Calu3 (cell line): ENCODE results near the gene HECW1. TPM values are rescaled to one million over a fixed set of nuclear protein-coding genes. Genes with fewer than 3 reads are reported as not detected.

Source experiments
- BruUV-seq: library from RNA; stranded (reverse); fragments of 400-500 nt; replicated peaks from 2 replicates; lab custom pipeline; 2021; lab: Mats Ljungman, UMichigan
- CTCF ChIA-PET: fragments of 300-600 bp; sonication (Branson Sonifier 250); formaldehyde crosslinking; loops from one replicate; lab custom pipeline; 2022; ENCODE audit warnings: antibody characterized with exemption; lab: Charles Lee
- DNase-seq: peaks from one replicate; pipeline ENCODE4 v3.0.0; 2022
- H3K27ac Mint-ChIP-seq: one replicate; pipeline ENCODE4 v1.8.0; 2022; ENCODE audit warnings: mixed read lengths; ENCODE audit not compliant: unreplicated experiment
- H3K27me3 Mint-ChIP-seq: one replicate; pipeline ENCODE4 v1.8.0; 2022; ENCODE audit warnings: mixed read lengths; ENCODE audit not compliant: unreplicated experiment
- H3K36me3 Mint-ChIP-seq: one replicate; pipeline ENCODE4 v1.8.0; 2022; ENCODE audit warnings: mild to moderate bottlenecking, moderate library complexity, mixed read lengths; ENCODE audit not compliant: insufficient read depth, unreplicated experiment
- H3K4me1 Mint-ChIP-seq: one replicate; pipeline ENCODE4 v1.8.0; 2022; ENCODE audit warnings: mild to moderate bottlenecking, low read depth, mixed read lengths; ENCODE audit not compliant: unreplicated experiment
- H3K4me3 Mint-ChIP-seq: one replicate; pipeline ENCODE4 v1.8.0; 2022; ENCODE audit warnings: mild to moderate bottlenecking, low read depth, moderate library complexity, mixed read lengths; ENCODE audit not compliant: unreplicated experiment
- H3K9me3 Mint-ChIP-seq: one replicate; pipeline ENCODE4 v1.8.0; 2022; ENCODE audit warnings: low read depth, mixed read lengths; ENCODE audit not compliant: unreplicated experiment
- intact Hi-C: fragments of 100-400 bp; cut with micrococcal nuclease; formaldehyde crosslinking; loops from one replicate; pipeline ENCODE4 v1.10.0; 2022; ENCODE audit not compliant: unreplicated experiment
- total RNA-seq: library from RNA; stranded (reverse); gene quantifications from 2 replicates; pipeline ENCODE4 v1.2.3, GENCODE V29; 2022
- TF ChIP-seq, protein P1 (sequence below): fragments of 200-600 bp; IDR thresholded peaks from one replicate; pipeline ENCODE4 v1.8.0; 2022; ENCODE audit warnings: antibody characterized with exemption; ENCODE audit not compliant: unreplicated experiment

The HECW1 gene
- total RNA-seq, 1 experiment from 2014 or later = 0.33 TPM

DNA sequence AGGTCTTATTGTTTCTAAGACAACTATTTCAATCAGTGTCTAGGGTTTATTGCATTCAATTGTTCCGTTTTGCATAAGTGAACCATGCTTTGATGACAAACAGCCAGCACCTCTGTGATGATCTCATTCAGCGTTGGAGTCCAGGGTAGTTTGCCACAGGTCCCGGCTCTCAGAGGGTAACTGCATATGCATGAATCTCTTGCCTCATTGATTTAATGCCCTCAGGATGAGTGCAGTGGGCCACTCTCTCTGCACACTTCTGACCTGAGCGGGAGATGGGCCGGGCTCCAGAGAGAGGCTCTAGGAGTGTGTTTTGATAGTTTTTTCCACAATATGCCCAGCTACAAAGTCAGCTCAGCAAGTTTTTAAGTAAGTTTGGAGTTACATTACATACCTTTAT, 83.9 kb downstream of the HECW1 start:
- DNase-seq = no peak
- no peaks in the 10 kb centered on the region for H3K36me3 Mint-ChIP-seq
- intact Hi-C loops = no loop called here
- CTCF ChIA-PET = interaction anchor here (0.6 kb wide), 1 partner anchor 533 kb away, joined by 3 read pairs; the partner anchor contains the start of gene COA1
- H3K27me3 Mint-ChIP-seq = peaks cover 15% of the 10 kb centered on the region
- H3K27ac Mint-ChIP-seq = no peak overlapping the region
- no peaks in the 10 kb centered on the region for H3K9me3 Mint-ChIP-seq
- TF ChIP-seq, protein P1, sequence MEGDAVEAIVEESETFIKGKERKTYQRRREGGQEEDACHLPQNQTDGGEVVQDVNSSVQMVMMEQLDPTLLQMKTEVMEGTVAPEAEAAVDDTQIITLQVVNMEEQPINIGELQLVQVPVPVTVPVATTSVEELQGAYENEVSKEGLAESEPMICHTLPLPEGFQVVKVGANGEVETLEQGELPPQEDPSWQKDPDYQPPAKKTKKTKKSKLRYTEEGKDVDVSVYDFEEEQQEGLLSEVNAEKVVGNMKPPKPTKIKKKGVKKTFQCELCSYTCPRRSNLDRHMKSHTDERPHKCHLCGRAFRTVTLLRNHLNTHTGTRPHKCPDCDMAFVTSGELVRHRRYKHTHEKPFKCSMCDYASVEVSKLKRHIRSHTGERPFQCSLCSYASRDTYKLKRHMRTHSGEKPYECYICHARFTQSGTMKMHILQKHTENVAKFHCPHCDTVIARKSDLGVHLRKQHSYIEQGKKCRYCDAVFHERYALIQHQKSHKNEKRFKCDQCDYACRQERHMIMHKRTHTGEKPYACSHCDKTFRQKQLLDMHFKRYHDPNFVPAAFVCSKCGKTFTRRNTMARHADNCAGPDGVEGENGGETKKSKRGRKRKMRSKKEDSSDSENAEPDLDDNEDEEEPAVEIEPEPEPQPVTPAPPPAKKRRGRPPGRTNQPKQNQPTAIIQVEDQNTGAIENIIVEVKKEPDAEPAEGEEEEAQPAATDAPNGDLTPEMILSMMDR = no peak
- no peaks in the 10 kb centered on the region for H3K4me1 Mint-ChIP-seq
- no TSS peak for BruUV-seq
- no peak overlapping the region for H3K4me3 Mint-ChIP-seq

DNA sequence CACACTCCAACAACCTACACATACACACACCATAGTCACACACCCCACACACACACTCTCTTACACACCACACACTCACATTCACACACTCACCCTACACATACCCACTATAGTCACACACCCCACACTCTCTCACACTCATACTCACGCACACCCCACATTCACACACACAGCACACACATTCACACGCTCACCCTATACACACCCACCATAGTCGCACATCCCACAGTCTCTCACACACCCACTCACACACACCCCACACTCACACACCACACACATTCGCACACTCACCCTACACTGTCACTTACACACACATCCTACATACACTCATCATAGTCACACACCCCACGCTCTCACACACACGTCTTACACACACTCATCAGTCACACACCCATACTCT, 85.6 kb downstream of the HECW1 start:
- Mint-ChIP-seq H3K27me3 (peaks cover 13% of the 10 kb centered on the region), H3K36me3 (no peaks in the 10 kb centered on the region), H3K9me3 (no peaks in the 10 kb centered on the region), H3K27ac (no peak overlapping the region), H3K4me3 (no peak overlapping the region), H3K4me1 (no peaks in the 10 kb centered on the region)
- BruUV-seq = no TSS peak
- intact Hi-C loops = no loop called here
- TF ChIP-seq, protein P1 = no peak
- no peak for DNase-seq
- CTCF ChIA-PET = no interaction called here

DNA sequence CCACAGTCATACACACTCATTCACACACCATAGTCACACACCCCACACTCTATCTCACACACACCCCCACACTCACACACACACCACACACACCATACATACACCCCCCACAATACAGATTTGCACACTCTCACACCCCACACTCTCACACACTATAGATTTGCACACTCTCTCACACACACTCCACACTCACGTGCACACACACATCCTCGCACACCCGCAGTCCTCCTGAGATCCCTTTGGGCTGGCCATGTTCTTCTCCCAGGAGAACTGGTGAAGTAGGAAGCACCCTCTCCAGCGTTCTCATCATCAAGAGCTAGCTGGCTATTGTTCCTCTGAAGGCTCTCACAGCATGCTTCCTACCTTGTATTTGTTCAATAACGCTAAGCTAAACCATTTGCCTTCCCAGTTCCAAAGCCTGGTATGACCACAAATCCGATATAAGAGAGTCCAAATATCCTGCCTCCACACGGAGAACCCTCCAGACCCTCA, 86.2 kb downstream of the HECW1 start:
- intact Hi-C loops = no loop called here
- no peak overlapping the region for H3K4me3 Mint-ChIP-seq
- no peaks in the 10 kb centered on the region for H3K36me3 Mint-ChIP-seq
- no peaks in the 10 kb centered on the region for H3K9me3 Mint-ChIP-seq
- H3K4me1 Mint-ChIP-seq = no peaks in the 10 kb centered on the region
- H3K27me3 Mint-ChIP-seq = peaks cover 13% of the 10 kb centered on the region
- no peak for DNase-seq
- BruUV-seq = no TSS peak
- no peak overlapping the region for H3K27ac Mint-ChIP-seq
- TF ChIP-seq, protein P1 = no peak
- CTCF ChIA-PET = no interaction called here

DNA sequence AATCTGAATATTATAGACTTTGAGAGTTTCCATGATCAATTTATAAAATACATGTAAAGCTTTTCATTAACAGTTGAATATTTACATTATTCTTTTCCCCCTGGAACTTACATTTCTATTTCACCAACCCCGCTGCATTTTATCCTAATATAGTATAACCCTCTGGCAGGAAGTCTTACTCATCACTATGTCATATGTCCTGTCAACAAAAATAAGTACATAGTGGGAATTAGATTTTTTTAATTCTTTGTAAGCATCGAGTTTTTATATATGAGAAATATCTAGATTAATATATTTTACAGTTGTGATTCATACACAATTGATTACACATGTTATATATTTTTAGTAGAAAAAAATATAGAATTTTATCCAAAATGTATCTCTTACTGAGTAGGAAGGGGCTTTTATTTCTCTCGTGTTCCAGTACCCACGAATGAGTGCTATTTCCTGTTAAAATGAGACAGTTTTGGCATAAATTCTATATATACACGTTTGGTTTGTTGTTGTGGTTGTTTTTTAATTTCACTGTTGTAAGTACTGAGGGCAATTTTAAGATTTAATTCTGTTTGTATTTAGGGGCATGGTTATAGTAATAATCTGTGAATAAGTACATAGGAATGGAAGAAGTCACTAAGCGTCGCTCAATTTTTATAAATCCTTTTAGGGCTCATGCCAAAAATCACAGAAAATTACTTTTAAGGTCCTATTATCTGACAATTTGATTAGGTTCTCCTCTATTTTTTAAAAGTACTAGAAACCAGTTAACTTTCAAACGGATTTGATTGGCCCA, 87.1 kb downstream of the HECW1 start:
- no TSS peak for BruUV-seq
- no peaks in the 10 kb centered on the region for H3K36me3 Mint-ChIP-seq
- H3K9me3 Mint-ChIP-seq = no peaks in the 10 kb centered on the region
- no peak overlapping the region for H3K27ac Mint-ChIP-seq
- no peak for DNase-seq
- TF ChIP-seq, protein P1 = no peak
- intact Hi-C loops = no loop called here
- no peaks in the 10 kb centered on the region for H3K4me1 Mint-ChIP-seq
- H3K27me3 Mint-ChIP-seq = peaks cover 13% of the 10 kb centered on the region
- H3K4me3 Mint-ChIP-seq = no peak overlapping the region
- CTCF ChIA-PET = no interaction called here
